Stimulated activated naive CD4-positive, alpha-beta T cell (primary cell): ENCODE measurements around the gene MMD2.

Experiments used
- DNase-seq, 6 experiments: peaks; one replicate each; lab custom pipeline; 2025; lab: John Stamatoyannopoulos, UW

MMD2 gene

GRCh38 chr7:4959306-4959705, 319 bp upstream of the MMD2 start:
- DNase-seq, result no peak

- DNase-seq, result no peak
Observed at GRCh38 chr7:4957847-4958476, 1.0 kb downstream of the MMD2 start.

GRCh38 chr7:4951903-4952636, 6.9 kb downstream of the MMD2 start:
- no peak for DNase-seq

GRCh38 chr7:4951304-4951703, 7.7 kb downstream of the MMD2 start:
- no peak for DNase-seq

DNA sequence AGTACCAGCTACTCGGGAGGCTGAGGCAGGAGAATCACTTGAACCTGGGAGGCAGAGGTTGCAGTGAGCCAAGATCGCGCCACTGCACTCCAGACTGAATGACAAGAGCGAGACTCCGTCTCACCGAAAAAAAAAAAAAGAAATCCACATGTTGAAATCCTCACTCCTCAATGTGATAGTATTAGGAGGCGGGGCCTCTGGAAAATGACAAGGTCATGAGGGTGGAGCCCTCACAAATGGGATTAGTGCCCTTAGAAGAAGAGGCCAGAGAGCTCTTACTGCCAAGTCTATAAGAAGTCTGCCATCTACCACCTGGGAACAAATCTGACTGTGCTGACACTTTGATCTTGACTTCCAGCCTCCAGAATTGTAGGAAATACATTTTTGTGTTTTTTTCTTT, 10.6 kb downstream of the MMD2 start:
- no peak for DNase-seq

- DNase-seq, result no peak
Observed at GRCh38 chr7:4945949-4946348, 13.0 kb downstream of the MMD2 start.

DNA sequence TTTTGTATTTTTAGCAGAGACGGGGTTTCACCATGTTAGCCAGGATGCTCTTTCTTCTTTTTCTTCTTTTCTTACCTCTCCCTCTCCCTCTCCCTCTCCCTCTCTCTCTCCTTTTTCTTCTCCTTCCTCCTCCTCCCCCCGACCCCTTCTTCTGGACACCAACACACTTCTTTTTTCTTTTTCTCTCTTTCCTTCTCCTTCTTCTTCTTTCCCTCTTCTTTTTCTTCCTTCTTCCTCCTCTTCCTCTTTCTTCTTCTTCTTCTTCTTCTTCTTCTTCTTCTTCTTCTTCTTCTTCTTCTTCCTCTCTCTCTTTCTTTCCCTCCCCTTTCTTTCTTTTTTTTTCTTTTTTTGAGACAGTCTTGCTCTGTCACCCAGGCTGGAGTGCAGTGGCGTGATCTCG, 14.0 kb downstream of the MMD2 start:
- no peak for DNase-seq

DNA sequence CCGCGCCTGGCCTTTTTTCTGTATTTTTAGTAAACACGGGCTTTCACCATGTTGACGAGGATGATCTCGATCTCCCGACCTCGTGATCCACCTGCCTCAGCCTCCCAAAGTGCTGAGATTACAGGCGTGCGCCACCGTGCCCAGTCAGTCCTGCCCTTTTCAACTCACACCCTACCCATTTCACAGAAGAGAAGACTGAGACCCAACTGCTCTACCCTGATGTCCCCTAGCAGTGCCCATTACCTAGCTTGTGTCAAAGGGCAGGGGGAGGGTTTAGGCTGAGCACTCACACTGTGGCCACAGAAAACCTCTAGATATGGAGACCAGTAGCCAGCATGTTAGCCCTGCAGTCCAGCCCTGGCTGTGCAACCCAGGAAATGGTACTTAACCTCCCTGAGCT, 15.7 kb downstream of the MMD2 start:
- no peak for DNase-seq

GRCh38 chr7:4939971-4940728, 18.8 kb downstream of the MMD2 start:
- no peak for DNase-seq

DNA sequence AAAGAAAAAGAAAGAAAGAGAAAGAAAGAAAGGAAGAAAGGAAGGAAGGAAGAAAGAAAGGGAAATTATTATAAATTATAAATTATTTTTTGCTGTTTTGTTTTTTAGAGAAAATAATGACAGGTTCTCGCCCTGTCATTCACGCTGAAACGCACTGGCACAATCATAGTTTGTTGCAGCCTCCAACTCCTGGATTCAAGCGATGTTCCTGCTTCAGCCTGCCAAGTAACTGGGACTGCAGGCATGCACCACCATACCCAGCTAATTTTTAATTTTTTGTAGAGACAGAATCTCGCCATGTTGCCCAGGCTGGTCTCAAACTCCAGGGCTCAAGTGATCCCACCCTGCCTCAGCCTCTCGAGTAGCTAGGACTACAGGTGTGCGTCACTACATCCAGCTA, 21.6 kb downstream of the MMD2 start:
- no peak for DNase-seq

DNA sequence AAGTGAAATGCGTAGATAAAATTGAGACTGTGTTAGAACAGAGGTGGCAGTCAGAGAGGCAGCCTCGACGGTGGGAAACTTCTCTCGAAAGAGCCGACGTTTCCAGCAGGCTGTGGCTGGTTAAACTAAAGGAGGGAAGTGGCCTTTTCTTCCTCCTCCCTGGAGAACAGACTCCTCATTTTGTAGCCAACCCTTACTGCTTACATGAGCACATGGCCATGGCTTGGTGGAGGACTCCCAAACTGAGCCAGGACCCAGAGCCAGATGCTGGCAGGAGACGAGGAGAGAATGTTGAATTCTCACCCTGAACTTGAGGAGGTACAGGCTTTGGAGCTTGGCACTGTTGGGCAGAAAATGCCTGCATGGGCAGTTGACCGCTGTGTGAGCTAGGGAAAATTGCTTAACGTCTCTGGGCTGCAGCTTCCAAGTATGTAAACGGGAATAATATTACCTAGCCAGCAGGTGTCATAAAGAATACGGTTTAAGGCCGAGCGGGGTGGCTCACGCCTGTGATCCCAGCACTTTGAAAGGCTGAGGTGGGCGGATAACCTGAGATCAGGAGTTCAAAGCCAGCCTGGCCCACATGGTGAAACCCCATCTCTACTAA, 24.5 kb downstream of the MMD2 start:
- DNase-seq, result no peak

- no peak for DNase-seq
Observed at GRCh38 chr7:4931943-4932342, 27.0 kb downstream of the MMD2 start.

- no peak for DNase-seq
Observed at GRCh38 chr7:4929005-4929404, 30.0 kb downstream of the MMD2 start.

DNA sequence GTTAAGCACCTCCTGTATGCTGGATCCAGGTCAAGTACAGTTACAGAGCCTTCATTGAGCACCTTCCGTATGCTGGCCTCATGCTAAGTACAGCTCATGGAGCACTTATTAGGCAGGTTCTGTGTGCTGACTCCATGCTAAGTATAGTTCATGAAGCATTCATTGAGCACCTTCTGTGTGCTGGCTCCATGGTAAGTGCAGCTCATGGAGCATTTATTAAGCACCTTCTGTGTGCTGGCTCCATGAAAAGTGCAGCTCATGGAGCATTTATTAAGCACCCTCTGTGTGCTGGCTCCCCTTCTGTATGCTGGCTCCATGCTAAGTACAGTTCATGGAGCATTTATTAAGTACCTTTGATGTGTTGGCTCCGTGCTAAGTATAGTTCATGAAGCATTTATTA, 30.5 kb downstream of the MMD2 start:
- no peak for DNase-seq

DNA sequence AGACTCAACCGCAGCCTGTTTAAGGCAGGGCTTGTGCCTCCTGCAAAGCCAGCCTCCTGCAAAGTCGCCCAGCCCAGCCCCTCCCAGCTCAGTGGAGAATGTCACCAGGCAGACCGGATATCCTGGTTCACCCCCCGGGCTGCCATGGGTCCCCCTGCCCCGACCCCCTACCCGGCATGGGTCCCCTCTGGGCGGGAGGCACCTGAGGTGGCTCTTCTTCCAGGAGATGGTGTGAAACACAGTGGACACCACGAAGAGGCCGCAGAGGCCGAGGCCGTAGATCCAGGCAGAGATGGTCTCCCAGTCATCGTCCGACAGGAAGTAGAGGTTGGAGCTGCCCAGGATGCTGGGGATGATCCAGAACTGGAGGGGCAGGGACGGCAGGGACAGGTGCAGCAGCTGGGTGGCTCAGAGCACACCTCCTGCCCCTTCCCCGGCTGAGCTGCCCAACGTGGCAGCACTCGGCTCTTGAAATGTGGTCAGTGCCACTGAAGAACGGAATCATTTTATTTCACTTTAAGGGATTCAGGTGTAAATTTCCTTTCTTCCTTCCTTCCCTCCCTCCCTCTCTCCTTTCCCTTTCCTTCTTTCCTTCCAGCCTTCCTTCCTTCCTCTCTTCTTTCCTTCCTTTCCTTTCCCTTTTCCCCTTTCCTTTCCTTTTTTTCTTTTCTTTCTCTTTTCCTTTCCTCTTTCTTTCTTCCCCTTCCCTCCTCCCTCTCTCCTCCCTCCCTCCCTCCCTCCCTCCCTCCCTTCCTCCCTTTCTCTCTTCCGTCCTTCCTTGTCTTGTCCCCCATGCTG, 38.8 kb downstream of the MMD2 start:
- DNase-seq, result no peak

DNA sequence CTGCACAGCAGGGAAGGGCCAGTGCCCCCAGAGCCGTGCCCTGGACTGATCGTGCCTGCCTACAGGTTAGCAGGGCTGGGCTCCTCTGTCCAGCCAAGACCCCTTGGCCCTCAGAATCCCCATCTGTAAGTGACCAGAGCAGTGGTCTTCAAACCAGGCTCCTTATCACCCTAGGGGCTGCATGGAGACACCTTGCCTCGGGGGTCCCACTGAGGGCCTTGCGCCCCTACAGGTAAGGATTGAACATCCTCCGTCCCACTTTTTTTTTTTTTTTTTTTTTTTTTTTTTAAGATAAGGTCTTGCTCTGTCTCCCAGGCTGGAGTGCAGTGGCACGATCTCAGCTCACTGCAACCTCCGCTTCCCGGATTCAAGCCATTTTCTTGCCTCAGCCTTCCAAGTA, 42.9 kb downstream of the MMD2 start:
- DNase-seq, result no peak

DNA sequence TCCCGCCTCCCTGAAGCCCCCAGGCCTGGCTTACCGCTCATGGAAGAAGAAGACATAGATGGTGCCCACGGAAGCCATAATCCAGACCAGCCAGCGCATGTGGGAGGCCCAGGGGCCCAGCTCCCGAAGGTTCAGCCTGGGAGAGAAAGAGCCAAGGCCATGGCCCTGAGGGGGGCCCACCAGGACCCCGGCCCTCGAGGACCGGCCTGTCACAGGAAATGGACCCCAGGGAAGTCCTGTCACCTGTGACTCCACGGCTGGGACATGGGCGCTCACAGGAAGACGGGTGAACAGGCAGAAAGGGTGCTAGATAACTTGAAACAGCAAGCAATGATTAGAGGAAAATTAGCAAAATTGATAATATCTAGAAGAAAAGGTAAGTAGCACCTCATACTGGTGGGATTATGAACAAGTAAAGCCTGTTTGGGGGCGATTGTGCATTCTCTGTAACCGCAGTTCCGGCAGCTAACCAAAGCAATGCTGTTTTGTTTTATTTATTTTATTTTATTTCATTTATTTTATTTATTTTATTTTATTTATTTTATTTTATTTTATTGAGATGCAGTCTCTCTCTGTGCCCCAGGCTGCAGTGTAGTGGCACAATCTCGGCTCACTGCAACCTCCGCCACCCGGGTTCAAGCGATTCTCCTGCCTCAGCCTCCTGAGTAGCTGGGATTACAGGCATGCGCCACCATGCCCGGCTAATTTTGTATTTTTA, 47.7 kb downstream of the MMD2 start:
- no peak for DNase-seq

- no peak for DNase-seq
Observed at GRCh38 chr7:4906682-4907081, 52.3 kb downstream of the MMD2 start.

DNA sequence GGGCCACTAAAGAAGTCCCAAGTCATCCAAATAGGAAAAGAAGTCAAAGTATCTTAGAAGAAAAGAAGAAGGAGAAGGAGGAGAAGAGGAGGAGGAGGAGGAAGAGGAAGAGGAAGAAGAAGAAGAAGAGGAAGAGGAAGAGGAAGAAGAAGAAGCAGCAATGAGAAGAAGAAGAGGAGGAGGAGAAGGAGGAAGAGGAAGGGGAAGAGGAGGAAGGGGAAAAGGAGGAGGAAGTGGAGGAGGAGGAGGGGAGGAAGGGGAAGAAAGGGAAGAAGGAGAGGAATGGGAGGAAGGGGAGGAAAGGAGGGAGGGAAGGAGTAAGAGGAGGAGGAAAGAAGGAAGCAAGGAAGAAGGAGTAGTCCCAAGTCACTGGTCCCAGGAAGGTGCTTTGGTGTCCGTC, 53.8 kb downstream of the MMD2 start:
- no peak for DNase-seq

DNA sequence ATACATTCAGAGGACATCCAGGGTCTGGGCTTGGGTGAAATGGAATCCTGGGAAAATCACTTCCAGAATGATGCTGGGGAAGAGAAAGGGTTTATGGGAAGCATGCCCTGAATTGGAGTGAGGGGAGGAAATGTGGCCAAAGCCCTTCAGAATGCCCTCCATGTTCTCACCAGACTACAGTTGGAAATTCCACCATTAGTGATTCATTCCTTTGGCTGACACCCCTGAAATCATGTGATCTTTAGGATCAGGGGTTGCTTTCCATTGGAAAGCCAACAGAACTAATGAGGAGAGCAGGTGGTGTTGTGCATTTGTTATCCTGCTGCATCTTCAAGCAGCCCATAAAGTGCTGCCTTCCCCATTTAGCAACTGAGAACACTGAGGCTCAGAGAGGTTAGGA, 54.6 kb downstream of the MMD2 start:
- no peak for DNase-seq

DNA sequence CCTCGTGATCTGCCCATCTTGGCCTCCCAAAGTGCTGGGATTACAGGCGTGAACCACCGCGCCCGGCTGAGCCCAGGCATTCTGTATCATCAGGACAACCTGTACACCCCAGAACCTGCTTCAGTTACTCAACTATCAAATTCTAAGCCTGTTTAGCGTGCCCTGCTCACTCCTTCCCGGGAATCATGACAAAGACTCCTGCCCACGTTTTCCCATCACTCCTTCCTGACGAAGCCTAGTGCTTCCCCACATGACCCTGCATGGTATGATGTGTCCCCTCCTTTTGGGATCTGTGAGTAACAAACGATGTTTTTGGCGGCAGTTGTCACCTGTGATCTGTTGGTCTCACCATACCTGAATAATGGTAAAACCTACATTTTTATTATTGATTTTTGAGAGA, 63.2 kb downstream of the MMD2 start:
- no peak for DNase-seq
